ENCODE data around the gene PITPNC1.

- TF ChIP-seq POLR2A (IDR thresholded peaks at IDR 0.05) (no peak), CTCF (IDR thresholded peaks at IDR 0.05) (no peak), POLR2AphosphoS5 (IDR thresholded peaks at IDR 0.05) (no peak)
These were observed 24.0 kb downstream of the PITPNC1 start for GRCh38 chr17:67401106-67401505.

Measured in suprapubic skin (tissue), 4 donors.